H1 (cell line): ENCODE results near the gene COL6A3. TPM values are rescaled to one million over a fixed set of nuclear protein-coding genes. Genes with fewer than 3 reads are reported as not detected.
A peak's percentile ranks its signal among the peaks of the same experiment; 100 is the strongest.

Experiments
- CTCF ChIA-PET: fragments of 300-600 bp; sonication (Branson Sonifier 250); formaldehyde crosslinking; loops from one replicate; lab custom pipeline; 2021; ENCODE audit not compliant: partially characterized antibody; lab: Charles Lee
- POLR2A ChIA-PET: fragments of 300-600 bp; sonication (Branson Sonifier 250); formaldehyde crosslinking; loops from one replicate; lab custom pipeline; 2021; ENCODE audit warnings: inconsistent platforms; ENCODE audit not compliant: partially characterized antibody; lab: Charles Lee
- DNase-seq, 2 experiments: peaks; one replicate each; pipeline versions ENCODE4 v3.0.0 to v3.0.0-alpha.2; 2010 to 2022; ENCODE audit warnings: low spot score in 2 of 2, low read depth in 1 of 2, mixed read lengths in 1 of 2
- FAIRE-seq: peaks from 2 replicates; lab custom pipeline; 2011; peaks lifted over from hg19 to GRCh38; lab: Jason Lieb, UNC
- H2AFZ ChIP-seq: 2 replicates; pipeline ENCODE4 v1.8.1; 2012; ENCODE audit warnings: low read length, inconsistent platforms
- H2AK5ac ChIP-seq: 2 replicates; pipeline ENCODE4 v1.6.1; 2013; ENCODE audit warnings: low read depth, low read length
- H2BK120ac ChIP-seq: replicated peaks from 2 replicates; pipeline ENCODE3; 2013; ENCODE audit warnings: low read depth, low read length, inconsistent platforms
- H2BK12ac ChIP-seq: 2 replicates; pipeline ENCODE4 v1.6.1; 2013; ENCODE audit warnings: low read depth, low read length
- H2BK15ac ChIP-seq: 2 replicates; pipeline ENCODE4 v1.6.1; 2013; ENCODE audit warnings: low read length
- H2BK20ac ChIP-seq: 2 replicates; pipeline ENCODE4 v1.6.1; 2013; ENCODE audit warnings: low read length
- H2BK5ac ChIP-seq: 2 replicates; pipeline ENCODE4 v1.6.1; 2013; ENCODE audit warnings: low read depth, low read length
- H3K14ac ChIP-seq: 2 replicates; pipeline ENCODE4 v1.6.1; 2013; ENCODE audit warnings: inconsistent platforms; ENCODE audit not compliant: insufficient read length
- H3K18ac ChIP-seq: 2 replicates; pipeline ENCODE4 v1.6.1; 2013; ENCODE audit warnings: low read length; ENCODE audit errors: extremely low read depth
- H3K23ac ChIP-seq: 2 replicates; pipeline ENCODE4 v1.6.1; 2013; ENCODE audit warnings: inconsistent platforms; ENCODE audit not compliant: insufficient read length
- H3K23me2 ChIP-seq: 2 replicates; pipeline ENCODE4 v1.6.1; 2013; ENCODE audit warnings: low read depth, low read length
- H3K27ac ChIP-seq: 2 replicates; pipeline ENCODE4 v1.6.1; 2011; ENCODE audit warnings: low read depth, low read length, inconsistent platforms
- H3K27me3 ChIP-seq, 4 experiments: replicated peaks in 1 of 4; 1 replicate in 1 of 4; 2 replicates in 3 of 4; pipeline versions ENCODE4 v1.6.1 to v1.8.1; 2011 to 2013; ENCODE audit warnings: low read length in 3 of 4, mild to moderate bottlenecking in 3 of 4, inconsistent platforms in 2 of 4, mixed read lengths in 2 of 4, moderate library complexity in 1 of 4; ENCODE audit not compliant: control insufficient read depth in 3 of 4, insufficient read depth in 3 of 4; ENCODE audit errors: extremely low read depth in 1 of 4
- H3K36me3 ChIP-seq, 4 experiments: 2 replicates each; pipeline versions ENCODE4 v1.6.1 to v1.8.1; 2011 to 2013; ENCODE audit warnings: mild to moderate bottlenecking in 4 of 4, low read length in 3 of 4, moderate library complexity in 2 of 4, control low read depth in 1 of 4, inconsistent platforms in 1 of 4; ENCODE audit not compliant: insufficient read depth in 4 of 4, control insufficient read depth in 2 of 4
- H3K4ac ChIP-seq: replicated peaks from 2 replicates; pipeline ENCODE3; 2013; ENCODE audit warnings: low read length, low read depth, mixed read lengths, inconsistent platforms; ENCODE audit not compliant: insufficient read length
- H3K4me1 ChIP-seq, 4 experiments: replicated peaks in 1 of 4; 1 replicate in 1 of 4; 2 replicates in 3 of 4; pipeline versions ENCODE4 v1.6.1 to v1.8.1; 2011 to 2013; ENCODE audit warnings: low read length in 3 of 4, inconsistent platforms in 2 of 4, mixed read lengths in 1 of 4; ENCODE audit not compliant: insufficient read depth in 4 of 4, control insufficient read depth in 3 of 4
- H3K4me2 ChIP-seq, 2 experiments: 2 replicates each; pipeline versions ENCODE4 v1.6.1 to v1.8.1; 2011 to 2013; ENCODE audit warnings: low read depth in 2 of 2, low read length in 2 of 2, control low read depth in 1 of 2, inconsistent platforms in 1 of 2, mild to moderate bottlenecking in 1 of 2; ENCODE audit not compliant: insufficient read depth in 1 of 2
- H3K4me3 ChIP-seq, 4 experiments: fragments of 200-600, 300-600 bp in 1 of 4; sonication (generic), shearing (Covaris generic), sonication (Bioruptor Twin) in 1 of 4; 2 replicates each; pipeline versions ENCODE4 v1.5.1 to v1.8.1; 2011 to 2016; ENCODE audit warnings: low read length in 4 of 4, low read depth in 3 of 4, control low read depth in 2 of 4, inconsistent platforms in 2 of 4, mild to moderate bottlenecking in 2 of 4, mixed read lengths in 1 of 4, moderate library complexity in 1 of 4; ENCODE audit not compliant: insufficient read depth in 2 of 4; ENCODE audit errors: extremely low read depth in 1 of 4
- H3K56ac ChIP-seq: replicated peaks from 2 replicates; pipeline ENCODE3; 2013; ENCODE audit warnings: low read depth, mild to moderate bottlenecking, mixed read lengths, low read length, inconsistent platforms; ENCODE audit not compliant: insufficient read length
- H3K79me1 ChIP-seq: 2 replicates; pipeline ENCODE4 v1.6.1; 2013; ENCODE audit warnings: low read depth, low read length, control low read depth
- H3K79me2 ChIP-seq, 2 experiments: 2 replicates each; pipeline versions ENCODE4 v1.6.1 to v1.8.1; 2012 to 2013; ENCODE audit warnings: low read length in 2 of 2, mild to moderate bottlenecking in 2 of 2, inconsistent platforms in 1 of 2; ENCODE audit not compliant: insufficient read depth in 2 of 2, control insufficient read depth in 1 of 2
- H3K9ac ChIP-seq, 4 experiments: replicated peaks in 1 of 4; 1 replicate in 1 of 4; 2 replicates in 3 of 4; pipeline versions ENCODE4 v1.6.1 to v1.8.1; 2011 to 2013; ENCODE audit warnings: low read depth in 3 of 4, low read length in 3 of 4, control low read depth in 2 of 4, mild to moderate bottlenecking in 2 of 4, moderate library complexity in 2 of 4, inconsistent platforms in 1 of 4; ENCODE audit errors: extremely low read depth in 1 of 4
- H3K9me3 ChIP-seq, 2 experiments: 2 replicates each; pipeline versions ENCODE4 v1.6.1 to v1.8.1; 2012 to 2013; ENCODE audit warnings: mild to moderate bottlenecking in 2 of 2, moderate library complexity in 2 of 2, control low read depth in 1 of 2, inconsistent platforms in 1 of 2, low read depth in 1 of 2, low read length in 1 of 2, mixed read lengths in 1 of 2; ENCODE audit not compliant: insufficient read depth in 2 of 2
- H4K20me1 ChIP-seq, 2 experiments: replicated peaks in 1 of 2; 2 replicates each; pipeline versions ENCODE3 to v1.8.1; 2011 to 2013; ENCODE audit warnings: inconsistent platforms in 2 of 2, low read length in 2 of 2, mild to moderate bottlenecking in 1 of 2; ENCODE audit not compliant: insufficient read depth in 2 of 2, control insufficient read depth in 1 of 2
- H4K5ac ChIP-seq: 2 replicates; pipeline ENCODE4 v1.6.1; 2013; ENCODE audit warnings: low read length, low read depth, mixed read lengths, inconsistent platforms; ENCODE audit not compliant: insufficient read length
- H4K8ac ChIP-seq: 2 replicates; pipeline ENCODE4 v1.8.0; 2013; ENCODE audit warnings: mild to moderate bottlenecking, moderate library complexity, low read length, inconsistent platforms; ENCODE audit not compliant: insufficient read depth; ENCODE audit errors: extremely low read depth
- H4K91ac ChIP-seq: replicated peaks from 2 replicates; pipeline ENCODE3; 2013; ENCODE audit warnings: low read length, mixed read lengths, inconsistent platforms; ENCODE audit not compliant: insufficient read length
- CTCF ChIP-seq, 3 experiments: IDR thresholded peaks; 1 replicate in 2 of 3; 2 replicates in 1 of 3; pipeline versions ENCODE4 v1.5.1 to v1.6.1; 2011; ENCODE audit warnings: low read length in 3 of 3, mild to moderate bottlenecking in 3 of 3, inconsistent platforms in 2 of 3, low read depth in 1 of 3, moderate library complexity in 1 of 3; ENCODE audit not compliant: insufficient read depth in 1 of 3; ENCODE audit errors: control extremely low read depth in 1 of 3
- RAD21 ChIP-seq, 2 experiments: IDR thresholded peaks in 1 of 2; conservative IDR thresholded peaks in 1 of 2; 2 replicates each; pipeline ENCODE4 v1.6.1; 2011; ENCODE audit warnings: low read depth in 2 of 2, low read length in 2 of 2, improper control_type of control experiment in 1 of 2, inconsistent platforms in 1 of 2, mild to moderate bottlenecking in 1 of 2, moderate library complexity in 1 of 2
- SP4 ChIP-seq: IDR thresholded peaks from 2 replicates; pipeline ENCODE4 v1.6.1; 2012; ENCODE audit warnings: low read length, inconsistent platforms
- WGBS, 2 experiments: shearing (Covaris generic) in 1 of 2; methylation state at CpG; one replicate each; pipeline versions ENCODE4 v1.1.6 to v1.1.7; 2013 to 2015; ENCODE audit warnings: low lambda C conversion rate in 2 of 2, mixed read lengths in 2 of 2, inconsistent platforms in 1 of 2, low coverage in 1 of 2, missing lambda C conversion rate in 1 of 2; ENCODE audit not compliant: insufficient replicate concordance in 2 of 2, insufficient coverage in 1 of 2, insufficient read length in 1 of 2; ENCODE audit errors: extremely low coverage in 1 of 2, missing lambda C conversion rate in 1 of 2; 5-methylcytosine and 5-hydroxymethylcytosine counted together
- polyA plus RNA-seq, 7 experiments: library from polyadenylated mRNA; depleted of rRNA in 3 of 7; stranded (reverse) in 5 of 7; unstranded in 2 of 7; fragments of >200 nt in 5 of 7; fragments of 200-250 nt in 2 of 7; gene quantifications; 1 replicate in 5 of 7; 2 replicates in 1 of 7; 4 replicates in 1 of 7; pipeline versions ENCODE4 v1.2.1 to v1.2.3, GENCODE V29; 2011 to 2013; ENCODE audit warnings: missing spikeins in 2 of 7, mixed read lengths in 2 of 7
- total RNA-seq: library from RNA; stranded (reverse); fragmentation: NEBNext Ultra II Directional; extraction: Animal tissue kit (Norgen Biotek cat#: 25700); gene quantifications from 2 replicates; pipeline ENCODE4 v1.2.1, GENCODE V29; 2021

The COL6A3 gene
- total and polyA plus RNA-seq, 2 of the 8 experiments (the other 6 are each of a cell fraction or from before 2014, with no cell fraction given) = 1.2 to 3.4 TPM

- H3K18ac ChIP-seq = 0 out of 2 replicates have a peak overlapping the region, but pooled peaks have one; percentile 27
- ChIA-PET POLR2A (interaction anchor here (1.2 kb wide), 1 partner anchor 21 kb away, joined by 3 read pairs; no protein-coding TSS in a partner anchor), CTCF (interaction anchor here (0.7 to 11.7 kb wide), 8 partner anchors 13 to 340 kb away, joined by 3 to 102 read pairs (median 4); partner anchors contain the start of gene COL6A3)
- peak overlapping the region; percentile 66; the same call in 1 of the 2 replicates for H2BK5ac ChIP-seq
- peak overlapping the region; percentile 16; the same call in 1 of the 2 replicates for H2BK15ac ChIP-seq
- no peaks in the 10 kb centered on the region for H3K79me2 ChIP-seq
- no peaks in the 10 kb centered on the region for H3K36me3 ChIP-seq
- no peak overlapping the region for H3K9ac ChIP-seq
- H3K56ac ChIP-seq = no peak overlapping the region
- H2BK12ac ChIP-seq = peak overlapping the region; percentile 39; the same call in 1 of the 2 replicates
- peak overlapping the region; percentile 74 for H2AFZ ChIP-seq
- DNase-seq (peak in 1 of 2 experiments; percentile 56), FAIRE-seq (peak; percentile 92)
- no peak overlapping the region for H3K14ac ChIP-seq
- H3K23me2 ChIP-seq = no peaks in the 10 kb centered on the region
- 0 out of 8 replicates have a peak overlapping the region, but pooled peaks of 1 of the 4 experiments have one; percentile 3 for H3K4me3 ChIP-seq
- H4K5ac ChIP-seq = no peak overlapping the region
- H3K4me2 ChIP-seq = peak overlapping the region; percentile 18 to 28; a peak in 2 of 4 replicates
- no peaks in the 10 kb centered on the region for H4K20me1 ChIP-seq
- no peak overlapping the region for H2BK20ac ChIP-seq
- no peak overlapping the region for H2BK120ac ChIP-seq
- H3K27me3 ChIP-seq = no peaks in the 10 kb centered on the region
- H4K91ac ChIP-seq = peak overlapping the region; percentile 22
- no peaks in the 10 kb centered on the region for H3K9me3 ChIP-seq
- H3K4me1 ChIP-seq = peaks cover 0 to 17% (median 9%) of the 10 kb centered on the region in 4 experiments; a peak in 6 of 7 replicates
- H3K4ac ChIP-seq = no peak overlapping the region
- no peak overlapping the region for H3K23ac ChIP-seq
- H2AK5ac ChIP-seq = peak overlapping the region; percentile 9; the same call in 1 of the 2 replicates
- 54% methylated on average over 8 of the region's 8 CpGs; no CpG with 5 or more reads in 1 of the 2 experiments for WGBS, 2 experiments
- no peaks in the 10 kb centered on the region for H3K79me1 ChIP-seq
- H3K27ac ChIP-seq = no peak overlapping the region
- H4K8ac ChIP-seq = no peak overlapping the region
- TF ChIP-seq CTCF (IDR thresholded peaks at IDR 0.05; ENCODE audit: control extremely low read depth in 1 of 3, insufficient read depth in 1 of 3, low read depth in 1 of 3, low read length in 3 of 3) (peak in 1 of 3 experiments; percentile 38; a peak in 1 of 4 replicates), SP4 (no peak), RAD21 (IDR thresholded peaks at IDR 0.05 in 1 of 2, conservative IDR thresholded peaks at IDR 0.05 in 1 of 2; ENCODE audit: low read depth in 2 of 2, low read length in 2 of 2) (peak; percentile 3 to 25; a peak in 2 of 4 replicates)
These were observed 24.3 kb upstream of the COL6A3 start for GRCh38 chr2:237438080-237438940.
